OCI-LY1 (cell line): Measurements from ENCODE around the gene CTBP2.

Experiments
- H2AFZ ChIP-seq: fragments of 200-600 bp; sonication (generic), shearing (Covaris generic); 2 replicates; pipeline ENCODE4 v1.6.0; 2014; ENCODE audit warnings: antibody characterized with exemption, mild to moderate bottlenecking, low read length
- H3F3A ChIP-seq: fragments of 200-600 bp; sonication (generic), shearing (Covaris generic); 2 replicates; pipeline ENCODE4 v1.6.0; 2014; ENCODE audit warnings: mild to moderate bottlenecking, antibody characterized with exemption, low read length, moderate library complexity; ENCODE audit not compliant: insufficient read depth
- H3K27ac ChIP-seq: fragments of 200-600 bp; sonication (generic); 2 replicates; pipeline ENCODE4 v1.5.1; 2014; ENCODE audit warnings: low read length, mixed run types, mild to moderate bottlenecking, low read depth; ENCODE audit not compliant: poor library complexity, severe bottlenecking
- H3K27me3 ChIP-seq: fragments of 200-600 bp; sonication (generic); 2 replicates; pipeline ENCODE4 v1.6.0; 2014; ENCODE audit warnings: antibody characterized with exemption, mild to moderate bottlenecking, low read length, moderate library complexity; ENCODE audit not compliant: insufficient read depth
- H3K36me3 ChIP-seq: fragments of 200-600 bp; sonication (generic); 2 replicates; pipeline ENCODE4 v1.6.1; 2014; ENCODE audit warnings: mild to moderate bottlenecking, antibody characterized with exemption, low read length, moderate library complexity, mixed read lengths; ENCODE audit not compliant: insufficient read depth
- H3K4me1 ChIP-seq: fragments of 200-600 bp; sonication (generic); 2 replicates; pipeline ENCODE4 v1.5.1; 2014; ENCODE audit warnings: mild to moderate bottlenecking, low read length, moderate library complexity; ENCODE audit not compliant: insufficient read depth, severe bottlenecking
- H3K4me2 ChIP-seq: fragments of 200-600 bp; sonication (generic), shearing (Covaris generic); 2 replicates; pipeline ENCODE4 v1.6.1; 2014; ENCODE audit warnings: low read length
- H3K4me3 ChIP-seq: fragments of 200-600 bp; sonication (generic); 2 replicates; pipeline ENCODE4 v1.5.1; 2014; ENCODE audit warnings: low read length, low read depth, mild to moderate bottlenecking, mixed read lengths; ENCODE audit not compliant: poor library complexity, severe bottlenecking
- H3K79me2 ChIP-seq: fragments of 200-600 bp; shearing (Covaris generic); 2 replicates; pipeline ENCODE4 v1.6.1; 2016; ENCODE audit warnings: mixed run types, low read length, mixed read lengths; ENCODE audit not compliant: insufficient read depth
- H3K9ac ChIP-seq: fragments of 200-600 bp; sonication (generic), shearing (Covaris generic); 2 replicates; pipeline ENCODE4 v1.6.1; 2014; ENCODE audit warnings: mild to moderate bottlenecking, low read length, mixed read lengths
- H3K9me2 ChIP-seq: fragments of 200-600 bp; sonication (generic), shearing (Covaris generic); 2 replicates; pipeline ENCODE4 v1.6.1; 2014; ENCODE audit warnings: low read depth, mild to moderate bottlenecking, low read length, mixed read lengths
- H3K9me3 ChIP-seq: fragments of 200-600 bp; shearing (Covaris generic); 2 replicates; pipeline ENCODE4 v1.6.1; 2014; ENCODE audit warnings: low read length, mixed read lengths
- H4K20me1 ChIP-seq: fragments of 200-600 bp; sonication (generic), shearing (Covaris generic); 2 replicates; pipeline ENCODE4 v1.6.0; 2016; ENCODE audit warnings: mild to moderate bottlenecking, low read length; ENCODE audit not compliant: insufficient read depth
- CTCF ChIP-seq: fragments of 200-600 bp; sonication (generic), shearing (Covaris generic); IDR thresholded peaks from 2 replicates; pipeline ENCODE4 v1.5.1; 2017; ENCODE audit warnings: mild to moderate bottlenecking, antibody characterized with exemption, low read length, moderate library complexity, mixed read lengths
- EZH2 ChIP-seq: fragments of 200-600 bp; sonication (generic), shearing (Covaris generic); IDR thresholded peaks from 2 replicates; pipeline ENCODE4 v1.8.0; 2017; ENCODE audit warnings: borderline replicate concordance, mixed run types, mild to moderate bottlenecking, antibody characterized with exemption, low read length, moderate library complexity, mixed read lengths

The CTBP2 gene

GRCh38 chr10:125054669-125055268 lies 105.6 kb downstream of the CTBP2 start:
- no peaks in the 10 kb centered on the region for H3F3A ChIP-seq
- no peaks in the 10 kb centered on the region for H3K4me1 ChIP-seq
- H3K9me2 ChIP-seq: no peaks in the 10 kb centered on the region
- H3K27me3 ChIP-seq: peaks cover 11% of the 10 kb centered on the region
- no peaks in the 10 kb centered on the region for H3K36me3 ChIP-seq
- no peaks in the 10 kb centered on the region for H3K9me3 ChIP-seq
- H3K79me2 ChIP-seq: no peaks in the 10 kb centered on the region
- H3K27ac ChIP-seq: no peak overlapping the region
- H3K4me2 ChIP-seq: no peak overlapping the region
- no peaks in the 10 kb centered on the region for H4K20me1 ChIP-seq
- no peak overlapping the region for H3K4me3 ChIP-seq
- H2AFZ ChIP-seq: no peak overlapping the region
- TF ChIP-seq CTCF (no peak), EZH2 (no peak)
- no peak overlapping the region for H3K9ac ChIP-seq

DNA sequence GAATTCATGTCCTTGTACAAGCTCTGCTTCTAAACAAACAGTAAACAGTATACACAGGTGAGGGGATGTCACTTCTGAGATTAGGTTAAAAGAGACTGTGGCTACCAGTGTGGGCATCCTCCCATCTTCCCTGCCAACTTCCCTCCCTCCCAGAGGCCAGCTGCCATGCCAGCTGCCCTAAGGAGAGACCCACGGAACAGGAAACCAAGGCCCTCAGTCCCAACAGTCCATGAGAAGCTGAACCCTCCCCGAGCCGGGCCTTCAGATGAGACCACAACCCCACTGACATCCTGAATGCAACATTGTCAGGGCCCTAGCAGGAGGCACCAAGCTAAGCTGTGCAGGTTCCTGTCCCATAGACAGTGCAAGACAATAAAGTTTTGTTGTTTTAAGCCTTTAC lies 106.1 kb downstream of the CTBP2 start:
- Histone ChIP-seq H3K9ac (no peak overlapping the region), H3K36me3 (no peaks in the 10 kb centered on the region), H4K20me1 (no peaks in the 10 kb centered on the region), H2AFZ (no peak overlapping the region), H3K27me3 (peaks cover 11% of the 10 kb centered on the region), H3K27ac (no peak overlapping the region), H3K9me3 (no peaks in the 10 kb centered on the region), H3K9me2 (no peaks in the 10 kb centered on the region), H3F3A (no peaks in the 10 kb centered on the region), H3K4me1 (no peaks in the 10 kb centered on the region), H3K4me2 (no peak overlapping the region), H3K79me2 (no peaks in the 10 kb centered on the region), H3K4me3 (no peak overlapping the region)
- TF ChIP-seq CTCF (no peak), EZH2 (no peak)

- Histone ChIP-seq H4K20me1 (no peaks in the 10 kb centered on the region), H3K4me1 (no peaks in the 10 kb centered on the region), H3K79me2 (no peaks in the 10 kb centered on the region), H3K27ac (no peak overlapping the region), H2AFZ (no peak overlapping the region), H3K27me3 (peaks cover 11% of the 10 kb centered on the region), H3K36me3 (no peaks in the 10 kb centered on the region), H3F3A (no peaks in the 10 kb centered on the region), H3K4me2 (no peak overlapping the region), H3K4me3 (no peak overlapping the region), H3K9ac (no peak overlapping the region), H3K9me2 (no peaks in the 10 kb centered on the region), H3K9me3 (no peaks in the 10 kb centered on the region)
- TF ChIP-seq EZH2: no peak
- no peak for TF ChIP-seq CTCF
Measured at GRCh38 chr10:125052146-125052545, 108.2 kb downstream of the CTBP2 start.
